Measurements from ENCODE around the gene TPT1.

TPT1 gene

DNA sequence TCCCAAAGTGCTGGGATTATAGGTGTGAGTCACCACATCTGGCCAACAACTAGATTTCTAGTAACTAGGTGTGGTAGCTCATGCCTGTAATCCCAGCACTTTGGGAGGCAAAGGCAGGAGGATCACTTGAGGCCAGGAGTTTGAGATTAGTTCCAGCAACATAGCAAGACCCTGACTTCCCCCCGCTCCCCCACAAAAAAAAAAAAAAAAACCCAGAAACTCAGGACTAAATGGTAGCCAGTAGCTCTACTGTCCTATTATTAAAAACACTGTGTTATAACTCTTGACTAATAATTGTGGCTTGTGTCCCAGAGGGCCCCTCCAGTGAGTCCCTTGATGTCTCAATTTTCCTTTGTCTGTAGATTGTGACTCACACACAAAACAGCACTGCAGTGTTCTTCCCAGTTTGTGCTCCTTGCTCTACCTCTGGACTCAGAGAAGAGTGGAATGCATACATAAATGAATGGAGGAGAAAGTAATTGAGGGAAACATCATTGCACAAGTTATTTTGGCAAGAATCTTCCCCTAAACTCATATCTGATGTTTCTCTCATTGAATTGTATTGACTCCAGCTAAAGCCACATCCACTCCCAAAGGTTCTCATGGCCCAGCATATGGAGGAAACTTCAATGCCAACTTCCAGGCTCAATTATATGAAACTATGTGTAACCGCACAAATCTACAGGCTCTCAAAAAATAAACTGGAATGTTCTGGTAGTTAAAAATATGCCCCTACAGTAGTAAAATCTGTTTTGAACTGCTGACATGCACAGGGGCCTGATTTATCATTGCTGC, 8.8 kb downstream of the TPT1 start:
- TF ChIP-seq, protein P1, sequence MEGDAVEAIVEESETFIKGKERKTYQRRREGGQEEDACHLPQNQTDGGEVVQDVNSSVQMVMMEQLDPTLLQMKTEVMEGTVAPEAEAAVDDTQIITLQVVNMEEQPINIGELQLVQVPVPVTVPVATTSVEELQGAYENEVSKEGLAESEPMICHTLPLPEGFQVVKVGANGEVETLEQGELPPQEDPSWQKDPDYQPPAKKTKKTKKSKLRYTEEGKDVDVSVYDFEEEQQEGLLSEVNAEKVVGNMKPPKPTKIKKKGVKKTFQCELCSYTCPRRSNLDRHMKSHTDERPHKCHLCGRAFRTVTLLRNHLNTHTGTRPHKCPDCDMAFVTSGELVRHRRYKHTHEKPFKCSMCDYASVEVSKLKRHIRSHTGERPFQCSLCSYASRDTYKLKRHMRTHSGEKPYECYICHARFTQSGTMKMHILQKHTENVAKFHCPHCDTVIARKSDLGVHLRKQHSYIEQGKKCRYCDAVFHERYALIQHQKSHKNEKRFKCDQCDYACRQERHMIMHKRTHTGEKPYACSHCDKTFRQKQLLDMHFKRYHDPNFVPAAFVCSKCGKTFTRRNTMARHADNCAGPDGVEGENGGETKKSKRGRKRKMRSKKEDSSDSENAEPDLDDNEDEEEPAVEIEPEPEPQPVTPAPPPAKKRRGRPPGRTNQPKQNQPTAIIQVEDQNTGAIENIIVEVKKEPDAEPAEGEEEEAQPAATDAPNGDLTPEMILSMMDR (IDR thresholded peaks at IDR 0.05): no peak

DNA sequence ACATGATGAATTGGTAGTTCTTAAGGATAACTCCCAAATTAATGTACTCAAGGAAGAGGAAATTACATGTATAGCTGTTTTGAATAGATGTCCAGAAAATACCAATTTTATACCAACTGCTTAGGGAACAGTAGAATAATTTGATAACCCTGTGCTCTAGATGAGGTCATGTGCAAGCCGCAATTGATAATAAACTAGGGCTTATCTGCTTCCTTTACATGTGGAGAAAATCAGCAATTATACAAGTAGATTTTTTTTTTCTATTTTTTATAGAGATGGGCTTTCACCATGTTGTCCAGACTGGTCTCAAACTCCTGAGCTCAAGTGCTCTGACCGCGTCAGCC, 9.3 kb downstream of the TPT1 start:
- TF ChIP-seq, protein P1 (IDR thresholded peaks at IDR 0.05): no peak

DNA sequence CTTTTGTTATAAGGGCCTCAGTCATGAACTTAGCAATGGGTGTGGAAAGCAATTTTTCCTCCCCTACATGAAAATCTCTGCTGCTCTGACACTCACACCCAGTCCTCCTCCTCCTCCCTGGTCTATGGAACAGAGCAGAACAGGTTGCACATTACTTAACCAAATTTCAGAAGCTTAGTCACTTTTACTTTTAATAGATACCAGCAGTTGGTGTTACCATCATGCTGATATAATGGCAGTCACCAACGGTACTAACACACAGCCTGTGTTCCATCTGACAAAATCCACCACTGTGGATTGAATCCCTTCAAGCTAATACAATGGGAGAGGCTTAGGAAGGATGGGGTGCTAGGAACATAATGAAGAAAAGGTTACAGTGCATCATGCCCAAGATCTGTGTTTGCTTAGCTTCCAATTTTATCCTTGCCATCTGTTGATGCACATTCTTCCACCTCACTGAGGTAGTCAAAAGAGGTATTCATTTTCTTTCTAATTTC, 9.8 kb downstream of the TPT1 start:
- TF ChIP-seq, protein P1 (IDR thresholded peaks at IDR 0.05): no peak

DNA sequence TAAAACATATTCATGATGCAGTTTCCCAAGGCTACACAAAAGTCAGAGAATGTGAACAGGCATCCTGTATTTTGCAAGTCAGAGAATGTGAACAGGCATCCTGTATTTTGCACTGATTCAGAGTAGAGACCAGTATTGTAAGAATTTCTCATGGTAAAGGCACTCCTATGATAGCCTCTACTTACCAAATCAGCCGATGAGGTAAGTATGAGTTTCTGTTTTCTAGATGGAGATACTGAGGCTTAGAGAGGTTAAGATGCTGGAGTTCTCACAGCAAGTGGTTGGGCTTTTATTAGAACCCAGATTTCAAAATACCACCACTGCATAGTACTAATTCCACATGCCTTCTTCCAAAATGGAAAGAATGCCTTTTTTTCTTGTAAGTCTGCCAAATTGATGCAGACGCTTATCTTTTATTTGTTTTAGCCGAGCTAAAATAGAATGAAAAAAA, 12.3 kb downstream of the TPT1 start:
- TF ChIP-seq, protein P1 (IDR thresholded peaks at IDR 0.05): no peak

DNA sequence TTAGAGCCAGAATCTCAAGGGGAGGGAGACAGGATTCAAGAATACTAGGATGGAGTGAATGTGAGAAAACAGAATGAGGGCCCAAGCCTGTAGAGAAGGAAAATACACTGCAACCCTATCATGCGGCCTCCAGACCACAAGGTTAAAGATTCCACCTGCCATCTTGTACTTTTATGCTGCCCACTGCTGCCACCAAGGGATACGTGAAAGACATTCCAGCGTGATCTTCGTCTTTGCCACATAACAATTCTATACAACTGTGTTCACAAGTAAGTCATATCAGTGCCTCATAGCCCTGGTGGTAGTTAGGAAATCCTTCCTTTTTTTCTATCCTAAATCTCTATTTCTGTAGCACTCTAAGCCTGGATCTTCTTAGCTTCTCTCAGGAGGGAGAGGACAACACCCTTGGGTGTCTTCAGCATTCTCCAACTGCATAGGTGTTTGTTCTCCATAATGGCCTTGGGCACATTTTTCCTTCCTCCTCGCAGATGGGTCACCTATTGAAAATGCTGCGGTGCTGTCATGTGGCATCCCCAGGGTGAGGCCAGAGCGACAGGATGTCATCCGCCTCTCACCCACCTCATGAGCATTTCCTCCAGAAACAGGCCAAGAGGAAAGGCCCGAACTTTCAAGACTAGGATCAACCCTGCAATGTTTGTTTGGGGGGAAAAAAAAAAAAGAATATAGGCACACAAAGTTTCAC, 13.6 kb downstream of the TPT1 start:
- TF ChIP-seq, protein P1 (IDR thresholded peaks at IDR 0.05): no peak

DNA sequence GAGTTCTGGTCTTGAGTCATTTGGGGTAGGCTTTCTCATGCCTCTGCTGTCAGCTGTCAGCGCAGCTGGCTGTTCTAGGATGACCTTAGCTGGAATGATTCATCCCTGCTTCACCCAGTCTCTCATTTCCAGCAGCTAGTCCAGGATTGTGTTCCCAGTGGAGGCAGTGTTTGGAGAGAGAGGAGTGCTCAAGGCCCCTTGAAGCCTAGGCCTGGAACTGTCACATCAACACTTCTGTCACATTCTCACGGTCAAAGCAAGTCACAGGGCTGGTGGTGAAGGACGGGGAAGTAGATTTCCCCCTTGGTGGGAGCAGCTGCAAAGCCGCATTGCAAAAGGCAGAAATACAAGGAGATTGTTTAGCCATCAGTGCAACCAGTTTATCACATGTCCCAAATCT, 15.2 kb downstream of the TPT1 start:
- TF ChIP-seq, protein P1 (IDR thresholded peaks at IDR 0.05): no peak

DNA sequence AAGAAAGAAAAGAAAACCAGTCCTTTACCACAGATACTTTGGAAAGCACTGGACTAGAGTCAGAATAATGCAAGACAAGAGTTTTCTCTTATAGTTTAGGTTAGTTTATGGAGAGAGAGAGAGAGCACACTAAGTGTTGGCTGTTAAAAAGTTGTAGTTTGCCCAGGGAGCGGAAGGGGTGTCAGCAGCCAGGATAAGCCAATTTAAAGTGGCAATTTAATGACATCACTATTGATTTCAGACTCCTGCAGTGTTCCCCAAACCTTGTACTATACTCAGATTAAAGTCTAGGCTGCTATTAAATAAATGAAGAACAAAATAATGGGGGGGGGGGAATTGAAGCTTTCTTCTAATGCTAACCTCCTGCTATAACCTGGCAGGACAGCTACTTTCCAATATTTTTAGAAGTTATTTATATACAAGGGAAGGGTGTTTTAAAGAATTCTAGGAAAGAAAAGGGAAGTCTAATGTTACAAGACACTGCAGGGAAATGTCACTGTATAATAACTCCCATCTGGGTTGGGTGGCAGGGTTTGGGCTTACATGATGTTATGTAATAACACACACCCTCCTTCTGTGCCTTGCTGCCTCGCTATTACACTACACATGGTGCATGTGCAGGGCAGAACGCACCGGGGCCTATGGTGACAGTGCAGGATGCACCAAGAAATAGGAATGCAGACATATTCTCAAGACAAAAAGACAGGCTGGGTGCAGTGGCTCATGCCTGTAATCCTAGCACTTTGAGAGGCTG, 19.9 kb downstream of the TPT1 start:
- TF ChIP-seq, protein P1 (IDR thresholded peaks at IDR 0.05): no peak

Data from LNCAP (cell line).